HG03520 (cell line): Measurements from ENCODE around the gene TMEM220.
"Not testable (repeated sequence)": the region's sequence is repeated elsewhere in the genome, so short reads cannot be mapped to it uniquely, and the experiment has no call there.

Experiments
- ATAC-seq: cut with Tn5 transposase; IDR thresholded peaks from one replicate; pipeline ENCODE4 v1.9.1; 2021; ENCODE audit warnings: mild to moderate bottlenecking, moderate library complexity; ENCODE audit not compliant: unreplicated experiment

TMEM220 gene

DNA sequence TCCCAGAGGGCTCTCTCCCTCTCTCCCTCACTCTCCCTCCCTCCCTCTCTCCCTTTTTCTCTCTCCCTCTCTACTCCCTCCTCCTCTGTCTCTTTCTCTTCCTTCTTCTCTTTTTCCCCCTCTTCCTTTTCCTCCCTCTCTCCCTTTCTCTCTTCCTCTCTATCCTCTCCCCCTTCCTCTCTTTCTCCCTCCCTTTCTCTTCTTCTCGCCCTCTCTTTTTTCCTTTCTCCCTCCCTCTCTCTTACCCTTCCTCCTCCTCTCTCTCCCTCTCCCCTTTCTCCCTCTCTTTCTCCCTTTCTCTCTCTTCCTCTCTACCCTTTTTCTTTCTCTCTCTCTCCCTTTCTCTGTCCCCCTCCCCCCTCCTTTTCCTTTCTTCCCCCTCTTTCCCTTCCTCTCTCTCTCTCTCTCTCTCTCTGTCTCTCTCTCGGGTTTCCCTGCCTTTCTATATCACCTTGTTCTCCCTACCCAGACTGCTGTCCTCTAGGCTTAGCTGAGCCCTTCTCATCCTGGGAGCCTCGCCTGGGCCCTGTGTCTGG, 25.8 kb upstream of the TMEM220 start:
- no peak for ATAC-seq

DNA sequence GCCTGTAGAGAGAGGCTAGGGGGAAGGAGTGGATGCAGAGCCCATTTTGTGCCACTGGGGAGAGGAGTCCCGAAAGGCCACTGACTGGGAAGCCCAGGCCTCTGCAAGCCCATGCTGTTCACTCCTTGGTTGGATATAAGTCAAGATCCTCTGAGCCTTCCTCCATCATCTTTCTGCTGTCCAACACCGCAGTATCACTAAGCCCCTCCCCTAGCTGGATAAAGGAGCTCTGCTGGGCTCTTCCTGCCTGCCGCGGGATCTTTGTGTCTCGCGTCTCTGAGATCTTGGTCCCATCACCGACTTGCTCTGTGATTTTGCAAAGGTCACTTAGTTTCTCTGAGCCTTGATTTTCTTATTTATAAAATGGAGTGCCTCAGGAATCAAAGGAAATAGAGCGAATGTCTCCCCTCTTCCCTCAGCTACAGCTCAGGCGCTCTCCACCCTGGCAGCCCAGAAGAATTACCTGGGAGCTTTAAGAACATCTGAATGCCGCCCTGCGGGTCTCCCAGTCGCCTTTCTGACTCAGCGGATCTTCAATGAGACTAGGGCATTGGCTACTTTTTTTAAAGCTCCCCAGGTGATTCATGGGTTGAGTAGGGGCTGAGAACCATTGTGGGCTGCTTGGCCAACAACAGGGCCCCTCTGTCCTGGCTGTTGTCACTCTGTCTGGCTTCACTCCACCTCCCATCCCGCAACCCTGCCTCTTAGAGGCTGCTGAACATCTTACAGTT, 25.2 kb upstream of the TMEM220 start:
- ATAC-seq: no peak

DNA sequence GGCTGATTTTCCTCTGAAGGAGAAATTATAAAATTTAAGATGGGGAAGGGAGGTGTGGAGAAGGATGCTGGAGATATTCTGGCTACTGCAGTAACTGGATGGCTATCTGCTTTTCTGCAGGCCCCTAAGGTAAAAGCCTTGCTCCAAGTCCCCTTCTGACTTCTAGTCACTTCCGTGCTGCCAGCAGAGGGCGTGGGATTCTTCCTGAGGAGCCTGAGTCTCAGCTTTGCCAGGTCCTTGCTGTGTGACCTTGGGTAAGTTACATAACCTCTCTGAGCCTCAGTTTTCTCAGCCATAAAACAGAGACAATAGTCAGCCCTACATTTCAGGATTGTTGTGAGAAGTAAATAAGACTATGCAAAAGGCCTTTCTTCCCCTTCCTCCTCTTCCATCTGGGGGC, 24.3 kb upstream of the TMEM220 start:
- no peak for ATAC-seq

DNA sequence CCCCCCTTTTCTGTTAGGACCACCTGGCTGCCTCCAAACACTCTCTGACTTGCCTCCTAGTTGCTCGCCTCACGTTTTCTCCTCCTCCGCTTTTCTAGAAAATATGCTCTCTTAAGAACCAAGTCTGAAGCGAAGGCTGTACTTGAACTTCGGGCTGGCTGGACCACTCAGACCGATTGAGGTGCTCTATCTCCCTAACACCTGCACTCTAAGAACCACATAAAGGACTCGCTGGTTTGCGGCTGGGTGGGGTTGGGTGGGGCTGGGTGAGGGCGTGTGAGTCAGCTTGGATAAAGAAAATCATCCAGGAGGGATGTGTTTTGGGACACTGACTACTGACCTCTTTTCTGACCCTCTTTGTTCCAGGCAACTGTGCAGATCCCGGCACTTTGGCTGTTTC, 22.9 kb upstream of the TMEM220 start:
- ATAC-seq: no peak

DNA sequence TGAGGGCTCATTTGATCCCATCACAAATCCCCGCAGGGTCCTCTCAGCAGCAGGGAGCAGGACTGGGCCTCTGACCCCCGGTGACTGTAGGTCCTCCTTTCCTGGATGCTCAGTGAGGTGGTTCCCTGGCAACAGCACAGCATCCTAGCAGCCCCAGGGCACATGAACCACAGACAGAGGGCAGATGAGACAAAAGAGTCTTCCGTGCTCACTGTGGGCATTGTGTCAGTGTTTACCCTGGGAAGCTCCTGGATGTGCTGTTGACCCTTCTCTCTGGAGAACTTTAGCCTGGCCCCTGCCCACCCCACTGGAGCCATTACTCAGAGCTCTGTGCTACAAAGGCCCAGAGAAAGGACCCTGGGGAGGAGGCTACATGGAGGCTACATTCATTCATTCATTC, 21.7 kb upstream of the TMEM220 start:
- ATAC-seq: no peak

DNA sequence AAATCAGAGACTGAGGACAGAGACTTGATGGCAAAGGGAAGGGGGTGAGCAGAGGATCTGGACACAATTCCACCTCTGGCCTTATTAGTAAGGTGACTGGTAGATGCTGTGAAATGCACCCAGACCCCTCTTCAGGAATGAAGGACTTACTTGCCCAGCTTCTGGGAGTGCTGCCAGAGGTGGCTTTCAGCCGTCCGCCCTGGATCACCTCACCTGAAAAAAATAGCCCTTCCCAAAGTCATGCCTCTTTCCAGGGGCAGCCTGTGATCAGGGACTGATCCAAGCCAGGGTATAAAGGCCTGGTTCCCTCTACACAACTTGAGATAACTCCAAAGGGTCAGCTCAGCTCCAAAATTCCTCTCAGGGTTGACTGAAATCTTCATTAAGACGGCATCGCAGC, 20.4 kb upstream of the TMEM220 start:
- no peak for ATAC-seq

DNA sequence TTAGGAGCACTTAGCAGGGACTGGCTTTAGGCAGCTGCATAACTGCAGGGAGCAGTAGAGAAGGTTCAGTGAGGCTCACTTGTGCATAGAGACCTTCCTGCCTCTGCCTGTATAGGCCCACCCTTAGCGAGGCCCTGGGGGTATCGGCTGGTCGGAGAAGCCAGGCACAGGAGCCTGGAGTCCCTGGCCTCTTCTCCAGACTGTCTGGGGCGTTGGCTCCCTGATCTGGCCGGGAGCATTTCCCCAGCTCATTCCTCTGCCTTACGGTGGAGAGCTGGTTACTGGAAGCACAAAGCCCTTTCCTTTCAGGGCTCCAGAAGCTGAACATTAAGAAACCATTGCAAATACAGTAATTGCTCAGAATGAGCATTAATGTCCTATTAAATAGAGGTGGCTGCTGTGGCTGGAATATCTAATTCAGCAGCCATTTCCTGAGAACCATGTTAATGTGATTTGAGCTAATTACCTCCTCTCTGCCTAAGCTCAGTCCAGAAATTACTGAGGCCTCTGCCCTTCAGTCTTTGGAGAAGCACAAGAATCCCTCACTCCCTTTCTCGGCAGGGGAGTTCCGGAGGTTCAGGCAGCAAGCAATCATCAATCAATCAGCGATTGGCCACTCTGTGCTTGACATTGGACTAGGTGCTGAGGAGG, 18.8 kb upstream of the TMEM220 start:
- ATAC-seq: no peak

DNA sequence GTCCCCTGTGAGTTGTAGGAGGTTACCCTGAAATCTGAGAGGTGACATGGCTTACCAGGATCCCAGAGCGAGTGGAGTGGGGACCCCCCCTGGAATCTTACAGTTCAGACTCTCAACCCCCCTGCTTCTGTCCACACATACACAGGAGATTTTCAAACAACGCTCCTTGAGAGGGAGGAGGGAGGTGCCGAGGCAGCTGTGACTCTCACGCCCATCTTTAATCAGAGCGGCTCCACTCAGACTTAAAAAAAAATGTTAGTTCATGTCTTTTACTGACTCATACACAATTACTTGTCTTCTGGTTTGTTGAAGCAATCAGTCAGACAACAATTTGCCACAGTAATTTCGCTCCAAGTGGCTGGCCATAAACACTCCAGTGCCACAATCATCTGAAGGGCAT, 15.4 kb upstream of the TMEM220 start:
- no peak for ATAC-seq

DNA sequence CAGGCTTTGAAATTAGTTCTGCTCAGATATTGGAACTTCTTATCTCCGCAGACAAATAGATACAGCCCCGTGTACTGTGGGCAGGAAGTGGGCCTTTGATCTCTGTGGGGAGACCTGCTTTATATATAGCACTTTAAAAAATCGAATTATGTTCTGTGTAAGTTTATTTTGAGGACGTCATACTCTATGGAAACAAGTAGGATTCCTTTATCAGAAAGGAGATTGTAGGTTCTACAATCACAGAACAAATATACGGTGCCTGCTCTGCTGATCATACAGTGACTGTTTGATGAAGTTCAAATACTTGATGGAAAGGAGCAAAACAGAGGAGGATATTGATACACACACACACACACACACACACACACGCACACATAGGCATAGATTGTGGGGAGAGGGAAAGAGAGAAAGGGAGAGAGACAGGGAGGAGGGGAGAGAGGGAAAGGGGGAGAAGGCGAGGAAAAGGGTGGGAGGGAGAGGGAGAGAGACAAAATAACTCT, 14.7 kb upstream of the TMEM220 start:
- no peak for ATAC-seq

DNA sequence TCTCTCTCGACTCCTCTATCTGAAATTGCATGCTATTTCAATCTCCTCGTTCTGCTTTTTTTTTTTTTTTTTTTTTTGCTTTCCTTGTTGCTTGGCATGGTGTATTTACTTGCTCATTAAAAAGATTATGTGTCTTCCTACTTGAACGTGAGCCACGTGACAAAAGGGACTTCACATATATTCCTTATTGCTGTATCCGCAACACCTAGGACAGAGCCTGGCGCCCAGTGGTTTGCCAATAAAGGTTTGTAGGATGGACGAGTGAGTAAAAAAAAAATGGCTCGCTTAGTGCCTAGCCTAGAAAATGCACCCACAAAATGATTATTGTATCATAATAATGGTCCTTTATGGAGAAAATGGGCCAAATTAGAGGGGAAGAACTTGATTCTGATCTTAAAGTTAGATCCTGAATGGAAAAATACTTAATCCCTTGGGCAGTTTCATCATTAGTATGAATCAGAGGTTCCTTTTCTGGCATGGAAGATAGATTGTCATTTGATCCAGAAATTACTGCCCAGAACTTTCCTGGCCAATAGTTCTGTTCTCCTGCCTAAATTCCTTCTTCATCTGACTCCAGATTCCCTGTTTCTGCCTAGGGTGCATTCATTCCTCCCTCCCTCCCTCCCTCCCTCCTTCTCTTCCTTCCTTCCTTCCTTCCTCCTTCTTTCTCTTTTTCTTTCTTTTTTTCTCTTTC, 13.6 kb upstream of the TMEM220 start:
- no peak for ATAC-seq

DNA sequence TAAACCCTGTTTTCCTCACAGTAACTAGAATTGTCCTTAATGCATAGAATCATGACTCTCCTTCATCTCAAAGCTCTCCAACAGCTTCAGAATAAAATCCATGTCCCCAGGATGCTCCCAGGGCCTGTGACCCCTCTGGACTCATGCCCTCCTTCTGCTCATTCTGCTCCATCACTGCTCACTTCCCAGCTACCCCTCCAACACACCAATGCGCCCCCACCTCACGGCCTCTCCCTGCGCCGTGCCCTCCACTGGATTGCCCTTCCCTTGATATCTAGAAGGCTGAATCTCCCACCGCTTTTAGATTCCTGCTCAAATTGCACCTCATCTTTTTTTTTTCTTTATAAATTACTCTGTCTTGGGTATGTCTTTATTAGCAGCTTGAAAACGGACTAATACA, 12.6 kb upstream of the TMEM220 start:
- ATAC-seq: no peak

DNA sequence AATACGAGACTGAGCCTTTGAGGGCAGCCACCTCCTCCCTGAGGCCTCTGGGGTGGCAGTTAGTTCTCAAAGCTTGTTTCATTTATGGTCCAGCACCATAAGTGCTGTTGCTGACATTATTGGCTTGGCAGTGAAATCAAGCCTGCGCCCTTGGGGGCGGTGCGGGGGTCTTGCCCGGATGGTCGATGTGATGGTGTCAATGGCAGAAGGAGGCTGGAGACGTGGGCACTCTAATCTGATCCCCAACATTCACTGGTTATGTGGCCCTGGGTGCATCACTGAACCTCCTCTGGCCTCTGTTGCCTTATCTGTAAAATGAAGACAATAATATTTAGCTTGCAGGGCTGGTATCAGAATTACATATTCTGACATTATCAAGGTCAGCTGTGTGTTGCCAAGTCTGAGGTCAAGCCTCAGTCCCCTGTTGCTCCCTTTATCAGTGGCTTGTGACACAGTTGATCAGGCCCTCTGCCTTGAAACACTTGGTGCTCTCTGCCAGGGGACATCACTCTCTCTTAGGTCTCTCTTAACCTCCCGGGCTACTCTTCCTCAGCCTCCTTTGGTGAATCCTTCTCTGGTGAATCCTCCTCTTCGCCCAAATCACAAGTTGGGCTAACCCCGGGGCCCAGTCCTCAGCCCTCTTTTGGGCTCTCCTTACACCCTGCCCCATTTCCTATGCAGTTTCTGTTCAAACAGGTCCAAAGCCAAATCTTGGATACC, 11.8 kb upstream of the TMEM220 start:
- no peak for ATAC-seq

DNA sequence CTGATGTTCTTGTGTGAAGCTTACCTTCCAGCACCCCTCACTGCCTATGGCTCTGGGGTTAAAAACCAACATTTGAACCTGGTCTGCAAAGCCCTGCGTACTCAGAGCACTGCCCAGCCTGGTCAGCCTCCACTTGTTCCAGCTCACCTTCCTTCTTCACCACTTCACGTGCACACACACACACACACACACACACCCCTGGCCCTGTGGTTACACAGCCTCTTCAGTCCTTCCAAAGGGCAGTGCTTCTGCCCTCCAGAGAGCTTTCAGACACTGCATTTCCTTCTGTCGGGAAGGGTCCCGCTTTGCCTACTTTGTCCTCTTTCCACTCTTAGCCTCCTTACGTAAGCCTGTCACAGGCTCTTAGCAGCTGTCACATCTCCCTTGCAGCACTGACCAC, 9.6 kb upstream of the TMEM220 start:
- ATAC-seq: no peak

DNA sequence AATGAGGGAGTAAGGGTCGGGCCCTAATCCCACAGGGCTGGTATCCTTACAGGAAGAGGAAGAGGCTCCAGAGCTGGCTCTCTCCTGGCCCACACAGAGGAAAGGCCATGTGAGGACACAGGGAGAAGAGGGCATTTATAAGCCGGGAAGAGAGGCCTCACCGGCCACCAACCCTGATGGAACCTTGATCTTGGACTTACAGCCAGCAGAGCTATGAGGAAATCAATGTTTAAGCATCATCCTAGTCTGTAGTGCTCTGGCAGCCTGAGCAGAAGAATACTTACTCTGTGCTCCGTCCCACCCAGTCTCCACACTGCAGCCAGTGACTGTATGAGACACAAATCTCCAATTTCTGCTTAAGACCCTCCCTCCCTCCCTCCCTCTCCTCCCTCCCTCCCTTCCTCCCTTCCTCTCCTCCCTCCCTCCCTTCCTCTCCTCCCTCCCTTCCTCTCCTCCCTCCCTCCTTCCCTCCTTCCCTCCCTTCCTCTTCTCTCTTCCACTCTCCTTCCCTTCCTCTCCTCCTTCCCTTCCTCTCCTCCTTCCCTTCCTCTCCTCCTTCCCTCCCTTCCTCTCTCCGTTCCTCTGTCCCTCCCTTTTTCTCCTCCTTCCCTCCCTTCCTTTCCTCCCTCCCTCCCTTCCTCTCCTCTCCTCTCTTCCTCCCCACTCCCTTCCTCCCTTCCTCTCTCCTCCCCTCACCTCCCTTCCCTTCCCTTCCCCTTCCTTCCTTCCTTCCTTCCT, 8.9 kb upstream of the TMEM220 start:
- no peak for ATAC-seq

DNA sequence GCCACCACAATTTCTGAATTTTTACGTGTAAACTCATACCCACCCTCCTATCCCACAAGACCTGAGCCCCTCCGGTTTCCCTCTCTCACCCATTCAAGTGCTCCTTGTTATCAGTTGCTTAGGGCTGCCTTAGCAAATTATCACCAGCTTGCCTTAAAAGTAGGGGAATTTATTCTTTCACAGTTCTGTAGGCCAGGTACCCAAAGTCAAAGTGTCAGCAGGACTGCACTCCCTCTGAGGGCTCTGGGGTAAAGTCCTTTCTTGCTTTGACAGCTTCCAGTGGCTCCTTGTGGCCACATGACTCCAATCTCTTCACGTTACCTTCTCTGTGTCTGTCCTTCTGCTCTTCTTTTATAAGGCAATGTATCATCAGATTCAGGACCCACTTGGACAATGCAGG, 7.9 kb upstream of the TMEM220 start:
- no peak for ATAC-seq

DNA sequence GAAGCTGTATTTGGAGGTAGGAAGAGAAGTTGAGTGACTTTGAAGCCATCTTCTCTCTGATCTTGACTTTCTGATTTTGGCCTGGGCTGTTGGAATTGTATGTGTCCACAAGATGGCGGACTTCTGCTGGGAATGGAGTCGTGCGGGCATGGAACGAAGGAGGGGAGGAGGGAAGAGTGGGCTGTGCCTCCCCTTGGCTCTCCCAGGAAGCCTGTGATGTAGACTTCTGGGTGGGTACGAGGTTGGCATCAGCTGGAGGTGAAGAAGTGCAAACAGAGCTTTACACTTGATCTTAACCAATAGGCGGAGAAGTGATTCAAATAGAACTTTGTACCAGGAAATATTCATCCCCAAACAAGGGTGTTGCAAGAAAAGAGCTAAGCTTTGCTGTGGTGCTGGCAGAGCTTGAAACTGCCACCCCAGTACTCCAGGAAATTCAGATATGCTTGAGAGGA, 7.4 kb upstream of the TMEM220 start:
- no peak for ATAC-seq

DNA sequence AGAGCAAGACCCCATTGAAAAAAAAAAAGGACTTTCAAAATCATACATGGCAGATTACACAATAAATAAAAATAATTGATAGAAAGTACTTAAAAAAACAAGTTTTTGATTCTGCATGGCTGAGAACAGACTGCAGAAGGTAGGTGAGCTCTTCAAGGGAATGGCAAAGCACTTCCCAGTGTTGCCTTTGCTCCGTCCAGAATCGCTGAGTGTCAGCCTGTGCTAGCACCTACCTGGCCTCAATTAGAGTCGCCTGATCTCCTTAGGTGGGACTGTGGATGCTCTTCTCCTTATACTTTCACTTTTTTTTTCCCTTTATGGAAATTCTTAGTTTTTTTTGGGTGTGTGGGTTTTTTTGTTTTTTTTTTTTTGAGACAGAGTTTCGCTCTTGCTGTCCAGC, 6.0 kb upstream of the TMEM220 start:
- ATAC-seq: no peak

DNA sequence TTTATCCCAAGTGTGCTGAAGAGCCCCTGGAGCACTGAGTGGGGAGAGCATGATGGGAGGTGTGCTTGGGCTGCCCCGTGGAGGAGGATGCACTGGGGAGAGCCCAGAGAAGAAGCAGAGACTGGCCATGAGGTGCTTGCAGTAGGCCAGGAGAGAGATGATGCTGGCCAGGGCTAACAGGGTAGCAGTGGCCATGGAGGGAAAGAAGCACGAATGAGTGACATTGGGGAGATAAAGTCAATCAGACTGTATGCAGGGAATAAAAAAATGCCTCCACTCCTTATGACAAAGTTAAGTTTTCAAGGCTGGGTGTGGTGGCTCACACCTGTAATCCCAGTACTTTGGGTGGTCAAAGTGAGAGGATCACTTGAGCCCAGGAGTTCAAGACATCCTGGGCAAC, 5.4 kb upstream of the TMEM220 start:
- no peak for ATAC-seq

DNA sequence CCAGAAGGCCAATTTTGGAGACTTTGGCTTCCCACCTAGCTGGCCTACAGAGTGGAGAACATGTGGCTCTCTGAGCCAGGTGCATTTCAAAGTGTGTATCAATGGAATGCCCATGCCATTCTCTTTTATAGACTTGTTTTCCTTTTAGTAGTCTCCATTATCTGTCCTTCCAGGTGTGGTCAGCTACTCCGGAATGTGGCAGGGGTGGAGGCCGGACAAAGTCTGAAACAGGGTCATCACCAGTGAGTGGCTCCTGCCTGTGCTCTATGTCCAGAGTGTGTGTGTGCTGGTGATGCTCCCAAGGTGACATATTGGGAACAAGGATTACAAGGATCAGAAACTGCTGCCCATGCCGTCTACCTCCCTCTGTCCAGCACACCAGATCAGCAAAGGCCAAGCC, 3.8 kb upstream of the TMEM220 start:
- ATAC-seq: no peak

DNA sequence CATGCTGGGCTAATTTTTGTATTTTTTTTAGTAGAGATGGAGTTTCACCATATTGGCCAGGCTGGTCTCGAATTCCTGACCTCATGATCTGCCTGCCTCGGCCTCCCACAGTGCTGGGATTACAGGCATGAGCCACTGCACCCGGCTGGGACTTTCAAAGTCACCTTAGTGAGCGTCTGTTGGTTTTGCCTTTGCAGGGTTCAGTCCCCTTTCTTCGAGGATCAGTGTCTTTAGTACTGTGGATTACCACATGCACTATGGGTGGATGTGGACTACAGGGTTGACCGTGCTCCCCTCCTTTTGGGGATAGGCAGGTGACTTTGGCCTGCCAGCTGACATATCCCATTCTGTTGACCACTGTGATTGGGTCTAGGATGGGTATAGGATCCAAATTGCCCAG, 2.3 kb upstream of the TMEM220 start:
- ATAC-seq: not testable (repeated sequence)
